Stomach (tissue), 4 donors: ENCODE data around the gene UBXN1.

Experiments
- EP300 ChIP-seq: sonication (generic); formaldehyde crosslinking; IDR thresholded peaks from one replicate; pipeline ENCODE4 v1.6.1; 2017; ENCODE audit warnings: antibody characterized with exemption
- POLR2A ChIP-seq, 4 donors: fragments of 450-650 bp; IDR thresholded peaks; one replicate each; pipeline ENCODE4 v1.6.1; 2016; ENCODE audit warnings: antibody characterized with exemption in 4 of 4, control low read depth in 2 of 4, mild to moderate bottlenecking in 1 of 4, moderate library complexity in 1 of 4
- POLR2AphosphoS5 ChIP-seq, 3 donors: sonication (generic); formaldehyde crosslinking; IDR thresholded peaks; one replicate each; pipeline ENCODE4 v1.6.1; 2016; ENCODE audit warnings: antibody characterized with exemption in 3 of 3
- TF ChIP-seq, protein P1 (sequence below), 7 experiments: fragments of 450-650 bp in 4 of 7; fragments of 200-600 bp in 3 of 7; sonication (generic) in 3 of 7; IDR thresholded peaks; one replicate each; pipeline ENCODE4 v1.5.1; 2016 to 2019; ENCODE audit warnings: antibody characterized with exemption in 7 of 7, control low read depth in 2 of 7, mild to moderate bottlenecking in 1 of 7

DNA sequence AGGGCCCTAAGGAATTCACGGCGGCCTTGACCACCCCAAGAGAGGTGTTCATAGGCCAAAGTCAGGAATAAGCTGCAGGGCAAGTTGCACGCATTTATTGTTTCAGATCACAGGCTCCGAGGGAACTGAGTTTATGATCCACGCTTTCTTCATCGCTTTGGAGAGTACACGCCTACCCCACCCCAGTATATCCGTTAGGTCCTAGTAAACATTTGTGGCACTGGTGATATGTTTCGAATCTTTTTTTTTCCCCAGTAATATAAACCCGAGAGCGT, 33.3 kb downstream of the UBXN1 start:
- TF ChIP-seq, protein P1, sequence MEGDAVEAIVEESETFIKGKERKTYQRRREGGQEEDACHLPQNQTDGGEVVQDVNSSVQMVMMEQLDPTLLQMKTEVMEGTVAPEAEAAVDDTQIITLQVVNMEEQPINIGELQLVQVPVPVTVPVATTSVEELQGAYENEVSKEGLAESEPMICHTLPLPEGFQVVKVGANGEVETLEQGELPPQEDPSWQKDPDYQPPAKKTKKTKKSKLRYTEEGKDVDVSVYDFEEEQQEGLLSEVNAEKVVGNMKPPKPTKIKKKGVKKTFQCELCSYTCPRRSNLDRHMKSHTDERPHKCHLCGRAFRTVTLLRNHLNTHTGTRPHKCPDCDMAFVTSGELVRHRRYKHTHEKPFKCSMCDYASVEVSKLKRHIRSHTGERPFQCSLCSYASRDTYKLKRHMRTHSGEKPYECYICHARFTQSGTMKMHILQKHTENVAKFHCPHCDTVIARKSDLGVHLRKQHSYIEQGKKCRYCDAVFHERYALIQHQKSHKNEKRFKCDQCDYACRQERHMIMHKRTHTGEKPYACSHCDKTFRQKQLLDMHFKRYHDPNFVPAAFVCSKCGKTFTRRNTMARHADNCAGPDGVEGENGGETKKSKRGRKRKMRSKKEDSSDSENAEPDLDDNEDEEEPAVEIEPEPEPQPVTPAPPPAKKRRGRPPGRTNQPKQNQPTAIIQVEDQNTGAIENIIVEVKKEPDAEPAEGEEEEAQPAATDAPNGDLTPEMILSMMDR (IDR thresholded peaks at IDR 0.05): no peak
- TF ChIP-seq EP300 (no peak), POLR2A (IDR thresholded peaks at IDR 0.05) (no peak), POLR2AphosphoS5 (IDR thresholded peaks at IDR 0.05) (no peak)
